Thyroid gland (tissue), 4 donors: ENCODE results near the gene CACFD1. TPM values are rescaled to one million over a fixed set of nuclear protein-coding genes. Genes with fewer than 3 reads are reported as not detected.

Experiments used
- DNase-seq, 2 donors: peaks; one replicate each; pipeline ENCODE4 v3.0.0-alpha.2; 2019
- H3K27ac ChIP-seq, 3 donors: fragments of 200-600 bp; sonication (generic); 1 replicate in 2 of 3; 2 replicates in 1 of 3; pipeline ENCODE4 v1.5.1; 2016 to 2019; ENCODE audit warnings: mild to moderate bottlenecking in 1 of 3, moderate library complexity in 1 of 3
- H3K27me3 ChIP-seq: fragments of 200-600 bp; sonication (generic); one replicate; pipeline ENCODE4 v1.5.1; 2019
- H3K36me3 ChIP-seq, 2 donors: fragments of 200-600 bp; sonication (generic); one replicate each; pipeline ENCODE4 v1.5.1; 2016 to 2019
- H3K4me1 ChIP-seq, 2 donors: fragments of 200-600 bp; sonication (generic); one replicate each; pipeline ENCODE4 v1.5.1; 2017 to 2019
- H3K4me3 ChIP-seq, 3 donors: fragments of 200-600 bp; sonication (generic); replicated peaks in 1 of 3; 1 replicate in 2 of 3; 2 replicates in 1 of 3; pipeline ENCODE4 v1.5.1; 2016; ENCODE audit warnings: mild to moderate bottlenecking in 1 of 3
- H3K9me3 ChIP-seq: fragments of 200-600 bp; sonication (generic); one replicate; pipeline ENCODE4 v1.5.1; 2017
- POLR2A ChIP-seq, 2 donors: fragments of 450-650 bp; IDR thresholded peaks; one replicate each; pipeline ENCODE4 v1.6.1; 2017; ENCODE audit warnings: antibody characterized with exemption in 2 of 2, mild to moderate bottlenecking in 2 of 2, moderate library complexity in 1 of 2
- WGBS, 2 donors: methylation state at CpG; one replicate each; pipeline ENCODE4 v1.1.5; 2017; 5-methylcytosine and 5-hydroxymethylcytosine counted together
- intact Hi-C: fragments of 100-400 bp; cut with DNase I; formaldehyde crosslinking; loops from one replicate; pipeline ENCODE4 v1.15.1; 2023
- total RNA-seq, 4 donors: library from RNA; depleted of rRNA; stranded (reverse); fragments of >200 nt; gene quantifications; one replicate each; pipeline ENCODE4 v1.2.3, GENCODE V29; 2016
- TF ChIP-seq, protein P1 (sequence below), 6 experiments: fragments of 200-600 bp in 3 of 6; fragments of 450-650 bp in 3 of 6; sonication (generic) in 3 of 6; IDR thresholded peaks; one replicate each; pipeline ENCODE4 v1.5.1; 2016 to 2019; ENCODE audit warnings: antibody characterized with exemption in 6 of 6, mild to moderate bottlenecking in 2 of 6, inconsistent platforms in 1 of 6, moderate library complexity in 1 of 6

The CACFD1 gene
- total RNA-seq, 4 donors from 2014 or later: 21.4 to 36.7 (median 33.5) TPM

DNA sequence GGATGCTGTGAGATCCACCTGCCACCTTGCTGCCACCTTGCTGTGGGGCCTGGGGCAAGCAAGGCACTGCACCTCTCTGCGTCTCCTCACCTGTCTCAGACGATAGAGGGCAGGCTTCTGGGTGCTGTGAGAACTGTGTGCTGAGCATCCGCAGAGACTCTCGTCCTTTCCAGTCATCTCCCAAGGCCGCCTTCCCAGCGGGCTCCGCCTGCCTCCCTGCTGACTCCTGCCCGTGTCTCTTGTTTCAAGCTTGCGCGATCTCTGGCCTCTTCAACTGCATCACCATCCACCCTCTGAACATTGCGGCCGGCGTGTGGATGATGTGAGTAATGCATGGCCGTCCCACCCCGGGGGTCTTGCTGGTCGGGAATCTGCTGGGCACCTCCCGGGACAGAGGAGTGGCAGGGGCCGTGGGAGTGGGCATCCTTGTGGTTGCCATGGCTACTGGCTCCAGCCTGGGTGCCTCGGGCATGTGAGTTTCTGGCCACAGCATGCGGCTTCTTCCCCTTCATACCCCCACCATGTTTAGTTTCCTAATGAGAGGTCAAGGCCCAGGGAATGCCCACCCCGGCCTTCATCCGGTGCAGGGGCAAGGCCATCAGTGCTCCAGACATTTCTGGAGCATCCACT is 3.6 kb downstream of the CACFD1 start:
- TF ChIP-seq, protein P1, sequence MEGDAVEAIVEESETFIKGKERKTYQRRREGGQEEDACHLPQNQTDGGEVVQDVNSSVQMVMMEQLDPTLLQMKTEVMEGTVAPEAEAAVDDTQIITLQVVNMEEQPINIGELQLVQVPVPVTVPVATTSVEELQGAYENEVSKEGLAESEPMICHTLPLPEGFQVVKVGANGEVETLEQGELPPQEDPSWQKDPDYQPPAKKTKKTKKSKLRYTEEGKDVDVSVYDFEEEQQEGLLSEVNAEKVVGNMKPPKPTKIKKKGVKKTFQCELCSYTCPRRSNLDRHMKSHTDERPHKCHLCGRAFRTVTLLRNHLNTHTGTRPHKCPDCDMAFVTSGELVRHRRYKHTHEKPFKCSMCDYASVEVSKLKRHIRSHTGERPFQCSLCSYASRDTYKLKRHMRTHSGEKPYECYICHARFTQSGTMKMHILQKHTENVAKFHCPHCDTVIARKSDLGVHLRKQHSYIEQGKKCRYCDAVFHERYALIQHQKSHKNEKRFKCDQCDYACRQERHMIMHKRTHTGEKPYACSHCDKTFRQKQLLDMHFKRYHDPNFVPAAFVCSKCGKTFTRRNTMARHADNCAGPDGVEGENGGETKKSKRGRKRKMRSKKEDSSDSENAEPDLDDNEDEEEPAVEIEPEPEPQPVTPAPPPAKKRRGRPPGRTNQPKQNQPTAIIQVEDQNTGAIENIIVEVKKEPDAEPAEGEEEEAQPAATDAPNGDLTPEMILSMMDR (IDR thresholded peaks at IDR 0.05): no peak
- TF ChIP-seq POLR2A (IDR thresholded peaks at IDR 0.05): no peak
- Histone ChIP-seq H3K36me3 (no peaks in the 10 kb centered on the region), H3K4me1 (peaks cover 6 to 15% of the 10 kb centered on the region in 2 donors), H3K4me3 (no peak overlapping the region), H3K27ac (no peak overlapping the region), H3K9me3 (no peaks in the 10 kb centered on the region), H3K27me3 (no peaks in the 10 kb centered on the region)
- 92 to 93% methylated on average over 22 of the region's 22 CpGs for WGBS, 2 donors
- no peak for DNase-seq
- intact Hi-C loops: no loop called here

DNA sequence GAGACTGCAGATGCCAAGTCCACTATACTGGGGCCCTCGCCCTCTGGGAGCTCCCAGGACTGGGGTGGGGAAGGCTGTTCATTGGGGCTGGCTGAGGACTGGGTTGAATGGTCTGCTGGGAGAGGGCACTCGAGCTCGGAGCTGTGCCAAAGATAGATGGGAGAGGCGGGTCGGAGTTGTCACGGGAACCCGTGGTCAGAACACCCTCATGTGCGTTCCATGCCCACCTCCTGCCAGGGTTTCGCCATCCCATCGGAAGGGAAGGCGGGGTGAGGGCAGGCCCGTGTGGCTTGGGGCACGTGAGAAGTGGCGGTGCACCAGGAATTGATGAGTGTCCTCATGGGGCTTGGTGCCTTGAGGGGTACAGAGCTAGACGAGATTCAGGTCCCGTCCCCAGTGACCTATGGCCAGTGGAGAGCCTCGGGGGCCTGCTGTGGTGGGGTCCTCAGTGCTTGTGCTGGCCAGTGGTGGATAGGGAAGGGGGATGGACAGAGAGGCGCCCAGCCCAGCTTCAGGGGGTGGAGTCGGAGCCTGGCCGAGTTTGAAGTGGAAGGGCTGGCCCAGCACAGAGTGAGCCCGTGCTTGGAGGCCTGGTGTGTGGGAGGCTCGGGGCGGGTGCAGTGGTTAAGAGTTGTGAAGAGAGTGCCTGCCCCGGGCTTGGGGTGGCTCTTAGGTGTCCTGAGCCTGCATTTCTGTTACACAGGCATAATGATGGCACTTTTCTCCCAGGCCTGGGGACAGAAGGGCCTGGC is 4.3 kb downstream of the CACFD1 start:
- intact Hi-C loops: no loop called here
- peaks cover 4 to 5% of the 10 kb centered on the region in 2 donors for H3K36me3 ChIP-seq
- H3K9me3 ChIP-seq: no peaks in the 10 kb centered on the region
- H3K4me3 ChIP-seq: no peak overlapping the region
- TF ChIP-seq POLR2A (IDR thresholded peaks at IDR 0.05): no peak
- TF ChIP-seq, protein P1 (IDR thresholded peaks at IDR 0.05): no peak
- no peaks in the 10 kb centered on the region for H3K27me3 ChIP-seq
- no peak overlapping the region for H3K27ac ChIP-seq
- DNase-seq: peak; percentile 60 to 82
- 75 to 80% methylated on average over 21 to 24 of the region's 24 CpGs for whole genome bisulfite sequencing, 2 donors
- peaks cover 6 to 13% of the 10 kb centered on the region in 2 donors for H3K4me1 ChIP-seq

DNA sequence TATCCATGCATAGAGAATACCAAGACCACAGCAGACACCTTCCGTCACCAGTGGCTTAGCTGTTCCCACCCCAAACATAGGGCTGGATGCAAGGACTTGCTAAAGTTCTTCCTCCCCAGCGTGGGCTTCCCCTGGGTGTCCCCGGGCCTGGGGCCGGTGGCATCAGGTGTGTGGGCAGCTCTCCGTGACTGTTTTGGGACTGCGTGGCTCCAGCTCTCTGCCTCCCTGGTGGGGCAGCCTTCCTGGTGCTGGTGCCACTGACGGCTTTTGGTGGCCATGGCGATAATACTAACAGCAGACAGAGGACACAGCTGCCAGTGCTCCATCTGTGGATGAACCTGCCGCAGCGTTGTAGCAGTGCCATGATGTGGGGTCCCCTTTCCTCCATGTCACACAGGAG is 4.9 kb downstream of the CACFD1 start:
- Histone ChIP-seq H3K27me3 (no peaks in the 10 kb centered on the region), H3K9me3 (no peaks in the 10 kb centered on the region), H3K27ac (no peak overlapping the region), H3K4me1 (peaks cover 6 to 9% of the 10 kb centered on the region in 2 donors), H3K4me3 (no peak overlapping the region), H3K36me3 (peaks cover 5 to 6% of the 10 kb centered on the region in 2 donors)
- no peak for TF ChIP-seq POLR2A (IDR thresholded peaks at IDR 0.05)
- TF ChIP-seq, protein P1 (IDR thresholded peaks at IDR 0.05): no peak
- intact Hi-C loops: no loop called here
- DNase-seq: no peak
- WGBS, 2 donors: 88 to 94% methylated on average over 10 of the region's 10 CpGs

- WGBS, 2 donors: 81 to 85% methylated on average over 6 of the region's 6 CpGs
- Histone ChIP-seq H3K4me3 (no peak overlapping the region), H3K36me3 (peaks cover 5 to 6% of the 10 kb centered on the region in 2 donors), H3K4me1 (peaks cover 2 to 3% of the 10 kb centered on the region in 2 donors), H3K9me3 (no peaks in the 10 kb centered on the region), H3K27ac (no peak overlapping the region), H3K27me3 (no peaks in the 10 kb centered on the region)
- TF ChIP-seq, protein P1 (IDR thresholded peaks at IDR 0.05): no peak
- no peak for TF ChIP-seq POLR2A (IDR thresholded peaks at IDR 0.05)
- intact Hi-C loops: no loop called here
- no peak for DNase-seq
These were observed 6.2 kb downstream of the CACFD1 start for GRCh38 chr9:133465984-133466383.

- no peaks in the 10 kb centered on the region for H3K4me1 ChIP-seq
- H3K9me3 ChIP-seq: no peaks in the 10 kb centered on the region
- no peak for DNase-seq
- TF ChIP-seq POLR2A (IDR thresholded peaks at IDR 0.05): no peak
- TF ChIP-seq, protein P1 (IDR thresholded peaks at IDR 0.05): no peak
- no peak overlapping the region for H3K27ac ChIP-seq
- intact Hi-C loops: no loop called here
- no peaks in the 10 kb centered on the region for H3K27me3 ChIP-seq
- WGBS, 2 donors: 82 to 89% methylated on average over 10 of the region's 10 CpGs
- peaks cover 5 to 6% of the 10 kb centered on the region in 2 donors for H3K36me3 ChIP-seq
- H3K4me3 ChIP-seq: no peak overlapping the region
These were observed 7.3 kb downstream of the CACFD1 start for GRCh38 chr9:133467101-133467500.
